ENCODE measurements around the gene MMAB.

- no peak for TF ChIP-seq CTCF (IDR thresholded peaks at IDR 0.05; ENCODE audit: poor library complexity)
- TF ChIP-seq EZH2 (IDR thresholded peaks at IDR 0.05; ENCODE audit: borderline replicate concordance): no peak
These were observed 51.5 kb downstream of the MMAB start for GRCh38 chr12:109521831-109522230.

All from hepatocyte (in vitro differentiated cells).